Body of pancreas (tissue), 4 donors: ENCODE results near the gene SLC22A2. TPM values are rescaled to one million over a fixed set of nuclear protein-coding genes. Genes with fewer than 3 reads are reported as not detected.

Experiments used
- ATAC-seq: fragments of 150-250 bp; one replicate; pipeline ENCODE4 v1.9.1; 2016
- DNase-seq, 4 donors: peaks; one replicate each; pipeline ENCODE4 v3.0.0-alpha.2; 2019
- H3K27ac ChIP-seq, 4 donors: fragments of 200-600 bp; sonication (generic); 1 replicate in 3 of 4; 2 replicates in 1 of 4; pipeline versions ENCODE4 v1.5.1 to v1.6.1; 2016 to 2019; ENCODE audit warnings: mild to moderate bottlenecking in 1 of 4, mixed read lengths in 1 of 4, moderate library complexity in 1 of 4
- H3K27me3 ChIP-seq, 2 donors: fragments of 200-600 bp; sonication (generic); one replicate each; pipeline ENCODE4 v1.6.0; 2016; ENCODE audit warnings: mild to moderate bottlenecking in 1 of 2
- H3K36me3 ChIP-seq, 2 donors: fragments of 200-600 bp; sonication (generic); replicated peaks in 1 of 2; 2 replicates each; pipeline ENCODE4 v1.5.1; 2016; ENCODE audit warnings: low read depth in 2 of 2; ENCODE audit not compliant: insufficient read depth in 1 of 2
- H3K4me1 ChIP-seq: fragments of 200-600 bp; sonication (generic); one replicate; pipeline ENCODE4 v1.6.0; 2016
- H3K4me3 ChIP-seq, 2 donors: fragments of 200-600 bp; sonication (generic); 1 replicate in 1 of 2; 2 replicates in 1 of 2; pipeline ENCODE4 v1.5.1; 2016 to 2019
- H3K9me3 ChIP-seq, 3 donors: fragments of 200-600 bp; sonication (generic); 1 replicate in 2 of 3; 2 replicates in 1 of 3; pipeline ENCODE4 v1.5.1; 2016
- CTCF ChIP-seq, 7 experiments: fragments of 450-650 bp in 4 of 7; fragments of 200-600 bp in 3 of 7; sonication (generic) in 3 of 7; IDR thresholded peaks; one replicate each; pipeline ENCODE4 v1.5.1; 2016 to 2019; ENCODE audit warnings: antibody characterized with exemption in 7 of 7
- POLR2A ChIP-seq, 3 donors: fragments of 450-650 bp; IDR thresholded peaks; one replicate each; pipeline ENCODE4 v1.6.1; 2016; ENCODE audit warnings: antibody characterized with exemption in 3 of 3, mild to moderate bottlenecking in 2 of 3
- WGBS, 2 donors: methylation state at CpG; one replicate each; pipeline ENCODE4 v1.1.5; 2017; 5-methylcytosine and 5-hydroxymethylcytosine counted together
- intact Hi-C: fragments of 100-400 bp; cut with DNase I; formaldehyde crosslinking; loops from one replicate; pipeline ENCODE4 v1.15.1; 2023
- total RNA-seq, 2 donors: library from RNA; depleted of rRNA; stranded (reverse); fragments of >200 nt; gene quantifications; one replicate each; pipeline ENCODE4 v1.1.0, GENCODE V29; 2016

SLC22A2 gene
- total RNA-seq, 2 donors from 2014 or later = not detected

GRCh38 chr6:160269771-160270170 is 11.2 kb upstream of the SLC22A2 start:
- no peaks in the 10 kb centered on the region for H3K4me1 ChIP-seq
- H3K27me3 ChIP-seq = no peaks in the 10 kb centered on the region
- no peaks in the 10 kb centered on the region for H3K9me3 ChIP-seq
- TF ChIP-seq CTCF (IDR thresholded peaks at IDR 0.05) = no peak
- TF ChIP-seq POLR2A (IDR thresholded peaks at IDR 0.05) = no peak
- DNase-seq (no peak), ATAC-seq (no peak)
- H3K27ac ChIP-seq = no peak overlapping the region
- intact Hi-C loops = no loop called here
- 72 to 81% methylated on average over 3 of the region's 3 CpGs for WGBS, 2 donors
- H3K36me3 ChIP-seq = no peaks in the 10 kb centered on the region
- H3K4me3 ChIP-seq = no peak overlapping the region

GRCh38 chr6:160269023-160269521 is 10.5 kb upstream of the SLC22A2 start:
- Histone ChIP-seq H3K4me1 (no peaks in the 10 kb centered on the region), H3K36me3 (no peaks in the 10 kb centered on the region), H3K27me3 (no peaks in the 10 kb centered on the region), H3K9me3 (no peaks in the 10 kb centered on the region), H3K4me3 (no peak overlapping the region), H3K27ac (no peak overlapping the region)
- TF ChIP-seq CTCF (IDR thresholded peaks at IDR 0.05) = no peak
- intact Hi-C loops = no loop called here
- DNase-seq = no peak
- ATAC-seq = no peak
- WGBS, 2 donors = 59 to 77% methylated on average over 4 of the region's 4 CpGs

- Histone ChIP-seq H3K9me3 (no peaks in the 10 kb centered on the region), H3K36me3 (no peaks in the 10 kb centered on the region), H3K27me3 (no peaks in the 10 kb centered on the region), H3K27ac (no peak overlapping the region), H3K4me1 (no peaks in the 10 kb centered on the region), H3K4me3 (no peak overlapping the region)
- DNase-seq (no peak), ATAC-seq (no peak)
- 87 to 93% methylated on average over 6 of the region's 6 CpGs for WGBS, 2 donors
- intact Hi-C loops = no loop called here
- TF ChIP-seq CTCF (IDR thresholded peaks at IDR 0.05) = no peak
- no peak for TF ChIP-seq POLR2A (IDR thresholded peaks at IDR 0.05)
Observed at GRCh38 chr6:160267102-160267501, 8.5 kb upstream of the SLC22A2 start.

GRCh38 chr6:160265869-160266476 is 7.4 kb upstream of the SLC22A2 start:
- intact Hi-C loops = no loop called here
- H3K27ac ChIP-seq = no peak overlapping the region

More at GRCh38 chr6:160265869-160266476, 7.4 kb upstream of the SLC22A2 start:
- Histone ChIP-seq H3K9me3 (no peaks in the 10 kb centered on the region), H3K4me3 (no peak overlapping the region), H3K27me3 (no peaks in the 10 kb centered on the region), H3K36me3 (no peaks in the 10 kb centered on the region), H3K4me1 (no peaks in the 10 kb centered on the region)
- TF ChIP-seq POLR2A (IDR thresholded peaks at IDR 0.05) = no peak
- no peak for TF ChIP-seq CTCF (IDR thresholded peaks at IDR 0.05)
- WGBS, 2 donors = 70 to 81% methylated on average over 6 of the region's 6 CpGs
- no peak for DNase-seq
- no peak for ATAC-seq
